Left forelimb (tissue), 1 donor: Measurements from ENCODE around the gene RGS19.

ENCODE experiments used
- DNase-seq: peaks from one replicate; pipeline ENCODE4 v3.0.0-alpha.2; 2018; ENCODE audit warnings: low spot score

Gene RGS19

GRCh38 chr20:64077094-64077493 is 2.2 kb downstream of the RGS19 start:
- no peak for DNase-seq

- no peak for DNase-seq
Observed at GRCh38 chr20:64076061-64076997, 3.0 kb downstream of the RGS19 start.

GRCh38 chr20:64075556-64075955 is 3.8 kb downstream of the RGS19 start:
- DNase-seq: no peak

- no peak for DNase-seq
Observed at GRCh38 chr20:64074963-64075362, 4.4 kb downstream of the RGS19 start.

- no peak for DNase-seq
Observed at GRCh38 chr20:64074184-64074789, 5.0 kb downstream of the RGS19 start.

GRCh38 chr20:64073476-64074183 is 5.7 kb downstream of the RGS19 start:
- DNase-seq: no peak

- no peak for DNase-seq
Observed at GRCh38 chr20:64072498-64073063, 6.7 kb downstream of the RGS19 start.

- no peak for DNase-seq
Observed at GRCh38 chr20:64071341-64072332, 7.7 kb downstream of the RGS19 start.

- DNase-seq: no peak
Observed at GRCh38 chr20:64070244-64070993, 8.9 kb downstream of the RGS19 start.

- no peak for DNase-seq
Observed at GRCh38 chr20:64069614-64070243, 9.6 kb downstream of the RGS19 start.

GRCh38 chr20:64069209-64069613 is 10.1 kb downstream of the RGS19 start:
- no peak for DNase-seq

- DNase-seq: no peak
Observed at GRCh38 chr20:64068386-64069208, 10.7 kb downstream of the RGS19 start.

GRCh38 chr20:64067733-64068307 is 11.5 kb downstream of the RGS19 start:
- no peak for DNase-seq

- DNase-seq: no peak
Observed at GRCh38 chr20:64067005-64067632, 12.2 kb downstream of the RGS19 start.

- DNase-seq: no peak
Observed at GRCh38 chr20:64065974-64066343, 13.4 kb downstream of the RGS19 start.

GRCh38 chr20:64065062-64065973 is 14.0 kb downstream of the RGS19 start:
- DNase-seq: no peak

- DNase-seq: no peak
Observed at GRCh38 chr20:64064145-64064698, 15.1 kb downstream of the RGS19 start.
